Spinal cord (tissue), 10 donors: Measurements from ENCODE around the gene VAV3. TPM values are rescaled to one million over a fixed set of nuclear protein-coding genes. Genes with fewer than 3 reads are reported as not detected.
A peak's percentile ranks its signal among the peaks of the same experiment; 100 is the strongest.

ENCODE experiments used
- DNase-seq, 6 donors: peaks; one replicate each; pipeline versions ENCODE4 v3.0.0 to v3.0.0-alpha.2; 2013 to 2015; ENCODE audit warnings: low spot score in 6 of 6, low read depth in 4 of 6
- H3K27ac ChIP-seq: one replicate; pipeline ENCODE4 v1.5.1; 2013; ENCODE audit warnings: low read depth, low read length, control low read depth
- H3K27me3 ChIP-seq: one replicate; pipeline ENCODE4 v1.6.1; 2013; ENCODE audit warnings: low read length; ENCODE audit not compliant: control insufficient read depth, insufficient read depth
- H3K36me3 ChIP-seq: one replicate; pipeline ENCODE4 v1.6.1; 2013; ENCODE audit warnings: low read length; ENCODE audit not compliant: control insufficient read depth, insufficient read depth
- H3K4me1 ChIP-seq: one replicate; pipeline ENCODE4 v1.6.1; 2013; ENCODE audit warnings: low read length; ENCODE audit not compliant: control insufficient read depth, insufficient read depth
- H3K4me3 ChIP-seq: one replicate; pipeline ENCODE4 v1.5.1; 2013; ENCODE audit warnings: low read depth, low read length, control low read depth
- H3K9me3 ChIP-seq: one replicate; pipeline ENCODE4 v1.6.1; 2013; ENCODE audit warnings: low read length; ENCODE audit not compliant: control insufficient read depth, insufficient read depth
- WGBS: methylation state at CpG from one replicate; pipeline ENCODE4 v1.1.5; 2013; ENCODE audit warnings: missing lambda C conversion rate; ENCODE audit not compliant: insufficient coverage; 5-methylcytosine and 5-hydroxymethylcytosine counted together
- polyA plus RNA-seq, 2 donors: library from polyadenylated mRNA; unstranded; fragments of 120-200 nt; gene quantifications; one replicate each; pipeline ENCODE4 v1.2.1, GENCODE V29; 2013; ENCODE audit not compliant: insufficient read length in 2 of 2
- total RNA-seq, 2 donors: library from RNA; depleted of rRNA in 1 of 2; stranded (reverse); fragments of 120-200 nt in 1 of 2; fragments of >200 nt in 1 of 2; gene quantifications; one replicate each; pipeline versions ENCODE4 v1.2.3 to v1.2.4, GENCODE V29; 2013 to 2014
- donor health status: healthy.

Gene VAV3
- total and polyA plus RNA-seq, 4 donors, result 6.1 to 13.6 (median 9.2) TPM

DNA sequence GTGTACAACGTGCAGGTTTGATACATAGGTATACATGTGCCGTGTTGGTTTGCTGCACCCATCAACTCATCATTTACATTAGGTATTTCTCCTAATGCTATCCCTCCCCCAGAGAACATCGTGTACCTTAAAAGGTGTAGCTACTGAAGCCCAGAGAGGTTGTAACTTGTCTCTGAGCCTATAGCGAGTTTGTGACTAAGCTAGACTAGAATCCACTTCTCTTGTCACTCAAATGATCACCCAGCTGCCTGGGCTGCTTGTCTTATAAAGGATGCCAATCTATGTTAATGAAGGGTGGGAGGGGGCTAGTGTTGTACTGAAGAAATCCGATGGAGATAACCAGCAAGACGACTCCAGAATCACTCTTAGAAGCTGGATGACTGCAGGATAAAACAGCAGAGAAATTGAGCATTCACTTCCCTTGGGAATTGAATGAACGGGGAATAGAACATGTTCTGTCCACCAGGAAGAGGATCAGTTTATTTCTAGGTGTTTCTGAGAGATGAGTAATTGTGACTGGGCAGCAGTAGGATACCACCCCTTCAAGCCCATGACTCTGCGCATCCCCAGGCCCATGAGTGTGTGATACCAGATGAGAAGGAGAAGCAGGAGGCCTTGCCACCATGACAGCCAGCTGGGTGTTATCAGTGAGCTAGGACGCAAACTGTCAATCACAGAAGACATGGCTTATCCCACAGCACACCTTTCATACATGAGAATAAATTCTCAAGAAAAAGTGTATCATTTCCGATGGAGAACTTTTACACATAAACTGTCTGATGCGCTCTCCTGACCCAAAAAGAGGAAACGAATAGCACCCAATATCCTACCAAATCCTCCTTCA lies 433.7 kb downstream of the VAV3 start:
- Histone ChIP-seq H3K27ac (no peak overlapping the region), H3K36me3 (no peaks in the 10 kb centered on the region), H3K27me3 (no peaks in the 10 kb centered on the region), H3K4me1 (peaks cover 3% of the 10 kb centered on the region), H3K9me3 (no peaks in the 10 kb centered on the region), H3K4me3 (no peak overlapping the region)
- WGBS, result 86% methylated on average over 4 of the region's 12 CpGs
- DNase-seq, result no peak

GRCh38 chr1:107530543-107530942 lies 434.4 kb downstream of the VAV3 start:
- H3K4me3 ChIP-seq, result no peak overlapping the region
- no peaks in the 10 kb centered on the region for H3K27me3 ChIP-seq
- H3K9me3 ChIP-seq, result no peaks in the 10 kb centered on the region
- WGBS, result 26% methylated on average over 5 of the region's 6 CpGs
- H3K27ac ChIP-seq, result no peak overlapping the region
- DNase-seq, result peak in 1 of 6 donors; percentile 49
- peaks cover 3% of the 10 kb centered on the region for H3K4me1 ChIP-seq
- H3K36me3 ChIP-seq, result no peaks in the 10 kb centered on the region

GRCh38 chr1:107529511-107530149 lies 435.4 kb downstream of the VAV3 start:
- no peaks in the 10 kb centered on the region for H3K36me3 ChIP-seq
- no peak overlapping the region for H3K27ac ChIP-seq
- no peaks in the 10 kb centered on the region for H3K9me3 ChIP-seq
- H3K4me3 ChIP-seq, result no peak overlapping the region
- H3K27me3 ChIP-seq, result no peaks in the 10 kb centered on the region
- peak in 5 of 6 donors; percentile 51 to 95 (median 57) for DNase-seq
- H3K4me1 ChIP-seq, result no peaks in the 10 kb centered on the region
- 35% methylated on average over 2 of the region's 6 CpGs for WGBS

DNA sequence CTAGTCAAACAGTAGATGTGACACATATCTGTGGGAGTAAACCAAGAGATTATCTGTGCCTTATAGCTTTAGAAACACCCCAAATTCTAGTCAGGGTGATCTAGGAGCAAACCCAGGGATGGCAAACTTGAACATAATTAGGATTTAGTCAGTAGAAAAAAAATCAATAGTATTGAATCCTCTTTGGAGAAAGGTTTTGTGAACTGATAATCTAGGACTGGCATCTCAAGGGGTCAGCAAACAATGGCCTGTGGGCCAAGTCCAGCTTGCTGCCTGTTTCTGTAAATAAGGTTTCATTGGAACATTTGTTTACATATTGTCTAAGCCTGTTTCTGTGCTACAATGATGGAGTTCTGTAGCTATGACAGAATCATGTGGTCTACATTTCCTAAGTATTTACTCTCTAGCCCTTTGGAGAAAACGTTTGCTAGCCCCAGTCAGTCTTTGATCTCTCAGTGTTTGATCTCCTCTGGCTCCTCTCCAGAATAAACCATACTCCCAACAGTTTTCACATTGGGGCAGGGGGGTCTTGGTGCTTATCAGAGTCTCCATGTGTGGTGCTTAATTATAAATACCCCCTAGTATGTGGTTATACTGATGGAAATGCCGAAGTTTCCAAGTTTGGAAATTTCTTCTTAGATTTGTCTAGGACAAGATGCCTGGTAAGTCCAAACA lies 438.3 kb downstream of the VAV3 start:
- Histone ChIP-seq H3K36me3 (no peaks in the 10 kb centered on the region), H3K4me1 (no peaks in the 10 kb centered on the region), H3K9me3 (no peaks in the 10 kb centered on the region), H3K27me3 (no peaks in the 10 kb centered on the region), H3K4me3 (no peak overlapping the region), H3K27ac (no peak overlapping the region)
- DNase-seq, result no peak
- no CpG with 5 or more reads among the region's 2 CpGs for WGBS

DNA sequence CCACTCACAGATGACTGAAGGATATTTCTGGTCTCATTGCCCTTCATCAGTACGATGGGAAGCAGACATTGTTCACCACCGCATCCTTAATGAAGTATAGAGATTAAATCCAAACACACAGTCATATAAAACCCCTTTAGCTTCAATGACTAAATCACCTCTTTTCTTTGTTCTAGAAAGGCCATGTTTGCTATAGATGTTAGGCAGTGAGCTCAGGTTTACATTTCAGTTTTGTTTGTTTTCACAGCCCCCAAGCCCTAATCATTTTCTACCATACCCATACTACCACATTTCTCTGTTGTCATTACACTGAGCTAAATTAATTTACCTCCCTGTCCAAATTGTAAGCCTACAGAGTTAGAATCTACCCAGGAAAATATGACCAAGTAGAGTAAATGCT lies 439.0 kb downstream of the VAV3 start:
- no peak for DNase-seq
- WGBS, result no CpG with 5 or more reads among the region's 2 CpGs
- Histone ChIP-seq H3K27ac (no peak overlapping the region), H3K4me1 (no peaks in the 10 kb centered on the region), H3K4me3 (no peak overlapping the region), H3K36me3 (no peaks in the 10 kb centered on the region), H3K27me3 (no peaks in the 10 kb centered on the region), H3K9me3 (no peaks in the 10 kb centered on the region)

DNA sequence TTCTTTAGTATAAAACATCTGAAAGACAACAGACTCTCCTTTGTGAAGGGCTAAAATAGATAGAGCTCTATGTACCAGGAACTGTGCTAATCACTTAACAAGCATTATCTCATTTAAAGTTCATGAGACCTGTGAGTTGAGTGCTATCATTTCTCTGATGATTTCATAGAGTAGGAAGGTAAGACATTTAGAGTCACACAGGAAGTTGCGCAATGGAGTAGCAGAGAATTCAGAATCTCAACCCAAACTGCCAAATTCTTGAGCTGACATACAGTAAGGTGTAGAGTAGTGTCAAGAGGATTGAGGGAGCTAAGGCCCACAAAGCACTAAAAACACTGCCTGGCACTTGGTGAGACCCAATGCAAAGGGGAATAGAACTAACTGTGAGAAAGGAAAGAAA lies 439.8 kb downstream of the VAV3 start:
- WGBS, result no CpG with 5 or more reads among the region's 1 CpG
- Histone ChIP-seq H3K4me3 (no peak overlapping the region), H3K27me3 (no peaks in the 10 kb centered on the region), H3K9me3 (no peaks in the 10 kb centered on the region), H3K4me1 (no peaks in the 10 kb centered on the region), H3K27ac (no peak overlapping the region), H3K36me3 (no peaks in the 10 kb centered on the region)
- no peak for DNase-seq

DNA sequence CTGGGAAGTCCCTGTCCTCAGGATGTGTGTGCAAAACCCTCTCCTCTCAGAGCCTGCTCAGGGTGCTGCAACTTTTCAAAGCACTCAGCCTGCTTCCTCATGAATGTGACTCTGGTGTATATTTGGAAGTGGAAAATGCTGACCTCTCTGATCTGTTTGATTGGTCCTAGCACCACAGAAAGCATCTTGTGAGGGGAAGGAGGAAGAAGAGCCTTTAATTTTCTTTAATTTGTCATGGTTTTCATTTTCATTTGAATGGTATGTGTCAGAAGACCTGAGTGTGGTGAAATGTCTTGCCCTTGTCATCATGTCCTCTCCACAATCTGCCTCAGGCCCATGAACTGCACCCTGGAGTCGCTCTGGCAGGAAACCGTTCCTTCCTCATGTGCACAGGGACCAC lies 440.7 kb downstream of the VAV3 start:
- Histone ChIP-seq H3K36me3 (no peaks in the 10 kb centered on the region), H3K27me3 (no peaks in the 10 kb centered on the region), H3K4me3 (no peak overlapping the region), H3K27ac (no peak overlapping the region), H3K9me3 (no peaks in the 10 kb centered on the region), H3K4me1 (no peaks in the 10 kb centered on the region)
- WGBS, result no CpG with 5 or more reads among the region's 2 CpGs
- DNase-seq, result no peak

- H3K9me3 ChIP-seq, result no peaks in the 10 kb centered on the region
- H3K27me3 ChIP-seq, result no peaks in the 10 kb centered on the region
- no peak for DNase-seq
- H3K27ac ChIP-seq, result no peak overlapping the region
- WGBS, result 50% methylated on average over 3 of the region's 4 CpGs
- H3K4me1 ChIP-seq, result no peaks in the 10 kb centered on the region
- no peak overlapping the region for H3K4me3 ChIP-seq
- H3K36me3 ChIP-seq, result no peaks in the 10 kb centered on the region
These were observed 441.2 kb downstream of the VAV3 start for GRCh38 chr1:107523736-107524135.

DNA sequence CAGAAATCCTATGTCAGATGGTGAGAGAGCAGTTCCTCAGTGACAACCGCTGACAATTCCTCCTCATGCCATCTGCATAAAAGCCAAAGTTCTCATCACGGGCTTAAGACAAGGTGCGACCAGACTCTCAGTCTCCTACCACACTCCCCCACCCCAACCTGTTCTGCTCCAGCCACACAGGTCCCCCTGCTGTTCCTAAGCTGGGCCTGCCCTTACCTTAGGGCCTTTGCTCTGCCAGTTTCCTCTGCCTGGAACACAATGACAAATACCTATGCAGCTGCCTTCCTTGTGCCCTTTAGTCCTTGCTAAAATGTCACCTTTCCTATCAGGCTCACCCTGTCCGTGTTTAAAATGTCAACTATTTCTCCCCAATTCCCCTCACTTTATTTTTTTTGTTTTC lies 441.9 kb downstream of the VAV3 start:
- no peaks in the 10 kb centered on the region for H3K4me1 ChIP-seq
- 60% methylated on average over 4 of the region's 4 CpGs for WGBS
- no peaks in the 10 kb centered on the region for H3K9me3 ChIP-seq
- no peaks in the 10 kb centered on the region for H3K27me3 ChIP-seq
- no peaks in the 10 kb centered on the region for H3K36me3 ChIP-seq
- DNase-seq, result no peak
- H3K4me3 ChIP-seq, result no peak overlapping the region
- no peak overlapping the region for H3K27ac ChIP-seq
